ENCODE results near the gene STX18. TPM values are rescaled to one million over a fixed set of nuclear protein-coding genes. Genes with fewer than 3 reads are reported as not detected.

Gene STX18
- total RNA-seq, 1 experiment from 2014 or later, result 29.2 TPM

GRCh38 chr4:4421356-4421755 is 120.5 kb downstream of the STX18 start:
- no peak for DNase-seq (ENCODE audit: low read depth, low spot score)
- in situ Hi-C loops (cut with HindIII; ENCODE audit: low pct_unique_long_range_greater_than_20kb, low sequenced_read_pairs), result no loop called here

GRCh38 chr4:4420421-4420820 is 121.4 kb downstream of the STX18 start:
- in situ Hi-C loops (cut with HindIII; ENCODE audit: low pct_unique_long_range_greater_than_20kb, low sequenced_read_pairs), result no loop called here
- DNase-seq (ENCODE audit: low read depth, low spot score), result no peak

GRCh38 chr4:4419896-4420295 is 122.0 kb downstream of the STX18 start:
- DNase-seq (ENCODE audit: low read depth, low spot score), result no peak
- in situ Hi-C loops (cut with HindIII; ENCODE audit: low pct_unique_long_range_greater_than_20kb, low sequenced_read_pairs), result no loop called here

- in situ Hi-C loops (cut with HindIII; ENCODE audit: low pct_unique_long_range_greater_than_20kb, low sequenced_read_pairs), result no loop called here
- DNase-seq (ENCODE audit: low read depth, low spot score), result no peak
Measured at GRCh38 chr4:4418676-4419390, 123.0 kb downstream of the STX18 start.

- in situ Hi-C loops (cut with HindIII; ENCODE audit: low pct_unique_long_range_greater_than_20kb, low sequenced_read_pairs), result no loop called here
- no peak for DNase-seq (ENCODE audit: low read depth, low spot score)
Measured at GRCh38 chr4:4417886-4418285, 124.0 kb downstream of the STX18 start.

GRCh38 chr4:4416981-4417380 is 124.9 kb downstream of the STX18 start:
- DNase-seq (ENCODE audit: low read depth, low spot score), result no peak
- in situ Hi-C loops (cut with HindIII; ENCODE audit: low pct_unique_long_range_greater_than_20kb, low sequenced_read_pairs), result no loop called here

GRCh38 chr4:4415806-4416805 is 125.7 kb downstream of the STX18 start:
- in situ Hi-C loops (cut with HindIII; ENCODE audit: low pct_unique_long_range_greater_than_20kb, low sequenced_read_pairs), result no loop called here
- DNase-seq (ENCODE audit: low read depth, low spot score), result peak; percentile 97

- DNase-seq (ENCODE audit: low read depth, low spot score), result no peak
- in situ Hi-C loops (cut with HindIII; ENCODE audit: low pct_unique_long_range_greater_than_20kb, low sequenced_read_pairs), result no loop called here
Measured at GRCh38 chr4:4415107-4415805, 126.6 kb downstream of the STX18 start.

GRCh38 chr4:4413806-4414205 is 128.0 kb downstream of the STX18 start:
- in situ Hi-C loops (cut with HindIII; ENCODE audit: low pct_unique_long_range_greater_than_20kb, low sequenced_read_pairs), result no loop called here

GRCh38 chr4:4413373-4413725 is 128.5 kb downstream of the STX18 start:
- in situ Hi-C loops (cut with HindIII; ENCODE audit: low pct_unique_long_range_greater_than_20kb, low sequenced_read_pairs), result no loop called here
- no peak for DNase-seq (ENCODE audit: low read depth, low spot score)

More at GRCh38 chr4:4413806-4414205, 128.0 kb downstream of the STX18 start:
- DNase-seq (ENCODE audit: low read depth, low spot score), result no peak

- in situ Hi-C loops (cut with HindIII; ENCODE audit: low pct_unique_long_range_greater_than_20kb, low sequenced_read_pairs), result no loop called here
- no peak for DNase-seq (ENCODE audit: low read depth, low spot score)
Measured at GRCh38 chr4:4412641-4413372, 129.0 kb downstream of the STX18 start.

- in situ Hi-C loops (cut with HindIII; ENCODE audit: low pct_unique_long_range_greater_than_20kb, low sequenced_read_pairs), result no loop called here
- DNase-seq (ENCODE audit: low read depth, low spot score), result no peak
Measured at GRCh38 chr4:4411906-4412305, 129.9 kb downstream of the STX18 start.

- DNase-seq (ENCODE audit: low read depth, low spot score), result no peak
- in situ Hi-C loops (cut with HindIII; ENCODE audit: low pct_unique_long_range_greater_than_20kb, low sequenced_read_pairs), result no loop called here
Measured at GRCh38 chr4:4410271-4410670, 131.6 kb downstream of the STX18 start.

GRCh38 chr4:4409416-4410115 is 132.3 kb downstream of the STX18 start:
- in situ Hi-C loops (cut with HindIII; ENCODE audit: low pct_unique_long_range_greater_than_20kb, low sequenced_read_pairs), result no loop called here

GRCh38 chr4:4408576-4409335 is 133.1 kb downstream of the STX18 start:
- in situ Hi-C loops (cut with HindIII; ENCODE audit: low pct_unique_long_range_greater_than_20kb, low sequenced_read_pairs), result no loop called here
- no peak for DNase-seq (ENCODE audit: low read depth, low spot score)

More at GRCh38 chr4:4409416-4410115, 132.3 kb downstream of the STX18 start:
- no peak for DNase-seq (ENCODE audit: low read depth, low spot score)

GRCh38 chr4:4408132-4408523 is 133.7 kb downstream of the STX18 start:
- no peak for DNase-seq (ENCODE audit: low read depth, low spot score)
- in situ Hi-C loops (cut with HindIII; ENCODE audit: low pct_unique_long_range_greater_than_20kb, low sequenced_read_pairs), result no loop called here

Data from SK-MEL-5 (cell line).